Muscle layer of duodenum (tissue), 2 donors: ENCODE results near the gene ARL5A.

Experiments used
- H3K27ac ChIP-seq: one replicate; pipeline ENCODE4 v1.7.0; 2013; ENCODE audit warnings: mild to moderate bottlenecking, low read length
- H3K27me3 ChIP-seq: one replicate; pipeline ENCODE4 v1.7.0; 2013; ENCODE audit warnings: low read depth, mild to moderate bottlenecking, control low read depth, low read length
- H3K36me3 ChIP-seq, 2 donors: one replicate each; pipeline ENCODE4 v1.7.0; 2013; ENCODE audit warnings: low read length in 2 of 2, control low read depth in 1 of 2, mild to moderate bottlenecking in 1 of 2; ENCODE audit not compliant: insufficient read depth in 2 of 2, control insufficient read depth in 1 of 2
- H3K4me1 ChIP-seq, 2 donors: one replicate each; pipeline ENCODE4 v1.7.0; 2013; ENCODE audit warnings: low read length in 2 of 2, mild to moderate bottlenecking in 2 of 2, control low read depth in 1 of 2, moderate library complexity in 1 of 2; ENCODE audit not compliant: insufficient read depth in 2 of 2, control insufficient read depth in 1 of 2
- H3K4me3 ChIP-seq, 2 donors: one replicate each; pipeline ENCODE4 v1.7.0; 2013; ENCODE audit warnings: low read length in 2 of 2, low read depth in 1 of 2, mild to moderate bottlenecking in 1 of 2
- H3K9me3 ChIP-seq, 2 donors: one replicate each; pipeline ENCODE4 v1.7.0; 2013; ENCODE audit warnings: low read length in 2 of 2, control low read depth in 1 of 2, mild to moderate bottlenecking in 1 of 2; ENCODE audit not compliant: control insufficient read depth in 1 of 2
- donor health status: healthy.

The ARL5A gene

GRCh38 chr2:151815821-151816489 is 12.3 kb downstream of the ARL5A start:
- H3K36me3 ChIP-seq, result peaks cover 9 to 18% of the 10 kb centered on the region in 2 donors

DNA sequence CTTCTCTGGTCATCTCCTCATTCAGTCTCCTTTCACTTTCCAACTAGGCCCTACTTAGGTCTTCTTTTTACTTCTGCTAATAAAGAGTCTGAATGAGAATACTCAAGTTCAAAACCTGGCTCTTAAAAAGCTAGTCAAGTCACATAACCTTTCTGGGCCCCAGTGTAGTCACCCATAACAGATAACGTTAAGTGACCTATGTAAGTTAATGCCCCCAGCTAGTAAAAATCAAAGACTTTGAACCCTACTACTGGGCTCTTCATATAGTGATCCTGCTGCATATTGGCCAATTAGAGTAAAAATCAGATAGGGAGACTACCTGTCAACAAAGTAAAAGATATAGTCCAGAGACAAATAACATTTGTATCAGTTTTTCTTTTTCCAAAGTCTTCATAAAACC is 17.7 kb downstream of the ARL5A start:
- Histone ChIP-seq H3K4me1 (peaks cover 0 to 6% of the 10 kb centered on the region in 2 donors), H3K4me3 (no peak overlapping the region), H3K27ac (no peak overlapping the region), H3K27me3 (no peaks in the 10 kb centered on the region), H3K36me3 (peaks cover 32 to 38% of the 10 kb centered on the region in 2 donors), H3K9me3 (no peaks in the 10 kb centered on the region)

More at GRCh38 chr2:151815821-151816489, 12.3 kb downstream of the ARL5A start:
- Histone ChIP-seq H3K27me3 (no peaks in the 10 kb centered on the region), H3K27ac (no peak overlapping the region), H3K4me1 (peaks cover 0 to 5% of the 10 kb centered on the region in 2 donors), H3K9me3 (no peaks in the 10 kb centered on the region), H3K4me3 (no peak overlapping the region)

DNA sequence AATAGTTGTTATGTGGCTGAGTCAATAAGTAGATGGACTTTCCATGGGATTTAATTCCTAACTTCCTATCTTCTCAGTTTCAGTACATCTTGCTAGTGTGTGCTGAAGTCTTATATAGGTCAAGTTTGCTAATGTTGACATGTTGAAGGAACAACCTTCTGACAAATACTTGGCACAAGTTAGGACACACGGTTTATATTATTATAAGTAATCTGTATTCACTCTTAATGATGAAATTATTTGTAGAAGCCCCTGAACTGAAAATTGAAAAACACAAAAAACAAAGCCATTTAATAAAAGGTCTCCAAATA is 19.2 kb downstream of the ARL5A start:
- Histone ChIP-seq H3K27ac (no peak overlapping the region), H3K36me3 (peaks cover 37 to 41% of the 10 kb centered on the region in 2 donors), H3K27me3 (no peaks in the 10 kb centered on the region), H3K4me1 (peaks cover 0 to 6% of the 10 kb centered on the region in 2 donors), H3K4me3 (no peak overlapping the region), H3K9me3 (no peaks in the 10 kb centered on the region)

DNA sequence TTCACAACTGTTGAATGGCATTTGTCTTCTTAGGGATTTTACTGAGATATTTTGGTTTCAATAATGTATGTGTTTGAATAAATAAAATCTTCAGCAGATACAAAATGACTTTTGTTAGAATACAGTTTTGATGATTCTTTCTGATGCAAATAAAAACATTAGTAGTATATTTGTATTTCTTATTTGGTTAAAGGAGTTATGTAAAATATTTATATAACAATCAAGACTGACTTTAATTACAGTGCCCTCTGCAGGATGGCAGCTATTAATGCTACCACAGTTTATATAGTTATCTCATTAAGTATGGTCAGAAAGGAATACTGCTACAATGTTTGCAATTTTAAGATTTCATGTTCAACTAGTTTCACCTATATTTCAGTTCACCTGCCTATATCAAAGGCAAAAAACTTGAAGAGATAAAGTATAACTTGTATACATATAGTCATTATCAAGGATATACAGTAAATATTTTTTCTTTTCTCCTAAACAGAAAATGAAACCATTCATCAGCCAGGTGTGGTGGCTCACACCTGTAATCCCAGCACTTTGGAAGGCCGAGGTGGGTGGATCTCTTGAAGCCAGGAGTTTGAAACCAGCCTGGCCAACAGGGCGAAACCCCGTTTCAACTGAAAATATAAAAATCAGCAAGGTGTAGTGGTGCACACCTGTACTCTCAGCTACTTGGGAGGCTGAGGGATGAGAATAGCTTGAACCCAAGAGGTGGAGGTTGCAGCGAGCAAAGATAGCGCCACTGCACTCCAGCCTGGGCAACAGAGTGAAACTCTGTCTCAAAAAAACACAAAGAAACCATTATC is 19.8 kb downstream of the ARL5A start:
- no peak overlapping the region for H3K27ac ChIP-seq
- no peak overlapping the region for H3K4me3 ChIP-seq
- peaks cover 36 to 38% of the 10 kb centered on the region in 2 donors for H3K36me3 ChIP-seq
- no peaks in the 10 kb centered on the region for H3K27me3 ChIP-seq
- no peaks in the 10 kb centered on the region for H3K9me3 ChIP-seq
- peaks cover 0 to 6% of the 10 kb centered on the region in 2 donors for H3K4me1 ChIP-seq

DNA sequence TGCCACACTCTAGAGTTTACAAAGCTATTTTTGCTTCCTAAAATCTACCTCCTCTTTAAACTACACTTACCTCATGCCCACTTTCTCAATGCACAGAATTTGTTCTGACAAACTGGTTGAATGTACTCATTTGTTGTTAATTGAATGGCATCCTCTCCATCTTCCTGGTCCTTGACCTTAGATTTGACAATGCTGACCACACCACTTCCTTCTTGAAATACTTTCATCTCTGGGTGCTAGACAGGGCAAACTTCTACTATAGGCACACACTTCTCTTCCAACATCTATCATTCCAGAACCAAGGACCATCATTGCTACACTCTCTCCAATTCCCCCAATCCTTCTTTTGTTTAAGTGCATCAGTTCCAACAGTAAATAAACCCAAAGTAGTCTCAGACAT is 22.3 kb downstream of the ARL5A start:
- H3K27ac ChIP-seq, result no peak overlapping the region
- no peak overlapping the region for H3K4me3 ChIP-seq
- H3K36me3 ChIP-seq, result peaks cover 27 to 43% of the 10 kb centered on the region in 2 donors
- H3K9me3 ChIP-seq, result no peaks in the 10 kb centered on the region
- no peaks in the 10 kb centered on the region for H3K27me3 ChIP-seq
- peaks cover 0 to 6% of the 10 kb centered on the region in 2 donors for H3K4me1 ChIP-seq

- Histone ChIP-seq H3K4me1 (peaks cover 0 to 6% of the 10 kb centered on the region in 2 donors), H3K4me3 (no peak overlapping the region), H3K9me3 (no peaks in the 10 kb centered on the region), H3K36me3 (peaks cover 22 to 37% of the 10 kb centered on the region in 2 donors), H3K27ac (no peak overlapping the region), H3K27me3 (no peaks in the 10 kb centered on the region)
Observed at GRCh38 chr2:151805343-151805742, 22.9 kb downstream of the ARL5A start.

DNA sequence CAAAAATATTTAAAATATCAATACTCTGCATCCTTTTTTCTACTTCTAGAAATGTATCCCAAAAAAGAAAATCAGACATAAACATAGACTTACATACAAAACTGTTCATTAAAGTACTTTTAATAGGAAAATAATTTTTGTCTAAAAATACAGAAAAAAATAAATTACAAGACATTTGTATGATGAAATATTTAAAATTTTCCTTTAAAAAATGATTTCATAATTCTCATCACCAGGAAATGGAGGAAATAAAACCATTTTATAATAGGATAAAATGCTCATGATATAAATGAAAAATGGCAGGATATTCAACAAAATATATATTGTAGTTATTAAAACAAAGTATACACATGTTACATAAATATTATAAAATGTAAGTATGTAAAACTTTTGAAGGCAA is 24.4 kb downstream of the ARL5A start:
- Histone ChIP-seq H3K9me3 (no peaks in the 10 kb centered on the region), H3K36me3 (peaks cover 24 to 33% of the 10 kb centered on the region in 2 donors), H3K4me1 (peaks cover 0 to 4% of the 10 kb centered on the region in 2 donors), H3K4me3 (no peak overlapping the region), H3K27ac (no peak overlapping the region), H3K27me3 (no peaks in the 10 kb centered on the region)

DNA sequence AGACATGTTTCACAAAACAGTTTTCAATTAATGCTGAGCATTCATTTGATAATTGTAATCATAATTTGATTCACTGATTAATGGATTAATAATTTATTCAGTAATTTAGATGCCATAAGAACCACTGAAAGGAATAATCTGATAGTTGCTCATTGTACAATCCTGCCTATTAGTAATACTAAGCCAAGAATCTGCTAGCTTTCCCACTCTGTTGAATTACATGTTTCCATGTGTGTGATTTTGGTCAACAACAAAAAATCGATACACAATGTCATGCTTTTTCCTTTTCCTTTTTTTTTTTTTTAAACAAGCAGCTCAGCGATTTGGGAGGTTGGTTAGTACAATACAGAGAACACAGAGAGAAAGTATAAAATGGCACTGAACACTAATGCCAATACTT is 25.9 kb downstream of the ARL5A start:
- no peak overlapping the region for H3K27ac ChIP-seq
- no peak overlapping the region for H3K4me3 ChIP-seq
- H3K9me3 ChIP-seq, result no peaks in the 10 kb centered on the region
- H3K36me3 ChIP-seq, result peaks cover 24 to 32% of the 10 kb centered on the region in 2 donors
- H3K4me1 ChIP-seq, result no peaks in the 10 kb centered on the region
- no peaks in the 10 kb centered on the region for H3K27me3 ChIP-seq

GRCh38 chr2:151799886-151800292 is 28.3 kb downstream of the ARL5A start:
- Histone ChIP-seq H3K9me3 (no peaks in the 10 kb centered on the region), H3K4me3 (no peak overlapping the region), H3K27me3 (no peaks in the 10 kb centered on the region), H3K36me3 (peaks cover 7 to 15% of the 10 kb centered on the region in 2 donors), H3K27ac (no peak overlapping the region), H3K4me1 (no peaks in the 10 kb centered on the region)

DNA sequence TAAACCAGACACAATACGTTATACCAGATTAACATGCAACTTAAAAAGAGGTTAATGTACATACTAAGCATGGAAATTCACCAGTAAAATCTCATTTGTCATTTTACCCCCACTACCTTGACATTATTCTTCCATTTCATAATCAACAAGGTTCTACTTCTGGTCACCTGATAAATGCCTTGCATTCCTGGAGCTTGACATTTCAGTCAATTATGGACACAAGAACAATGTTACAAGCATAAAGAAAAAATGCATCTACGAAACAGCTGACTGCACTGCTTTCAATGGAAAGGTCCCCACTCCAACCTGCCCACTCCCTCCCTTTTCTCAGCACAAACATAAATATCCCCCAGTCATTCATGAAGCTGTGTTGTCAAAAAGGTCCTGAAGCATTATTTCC is 31.4 kb downstream of the ARL5A start:
- Histone ChIP-seq H3K36me3 (peaks cover 3 to 4% of the 10 kb centered on the region in 2 donors), H3K4me3 (no peak overlapping the region), H3K9me3 (no peaks in the 10 kb centered on the region), H3K27ac (no peak overlapping the region), H3K4me1 (no peaks in the 10 kb centered on the region), H3K27me3 (no peaks in the 10 kb centered on the region)

GRCh38 chr2:151795646-151796240 is 32.5 kb downstream of the ARL5A start:
- Histone ChIP-seq H3K27me3 (no peaks in the 10 kb centered on the region), H3K27ac (no peak overlapping the region), H3K4me3 (no peak overlapping the region), H3K4me1 (no peaks in the 10 kb centered on the region), H3K36me3 (peaks cover 3 to 5% of the 10 kb centered on the region in 2 donors), H3K9me3 (no peaks in the 10 kb centered on the region)
